ENCODE results near the gene CCDC50. TPM values are rescaled to one million over a fixed set of nuclear protein-coding genes. Genes with fewer than 3 reads are reported as not detected.

Gene CCDC50
- total RNA-seq, 1 experiment from 2014 or later = 47.8 TPM

- intact Hi-C loops (cut with micrococcal nuclease) = no loop called here
Observed at GRCh38 chr3:191398607-191399006, 69.4 kb downstream of the CCDC50 start.

More at GRCh38 chr3:191398607-191399006, 69.4 kb downstream of the CCDC50 start:
- no peaks in the 10 kb centered on the region for H3K4me1 ChIP-seq (ENCODE audit: control insufficient read depth in 1 of 2, insufficient read depth in 2 of 2, low read length in 2 of 2)
- H3K27ac ChIP-seq (ENCODE audit: low read depth, low read length) = no peak overlapping the region
- RAD21 ChIA-PET (ENCODE audit: low non-redundant PET in 1 of 2, low total read pairs in 2 of 2, uncharacterized antibody in 2 of 2, unreplicated experiment in 2 of 2) = no interaction called here
- no peak overlapping the region for H3K9ac ChIP-seq (ENCODE audit: low read length)
- CTCF ChIA-PET = no interaction called here
- POLR2A ChIA-PET = no interaction called here
- no peak for DNase-seq (ENCODE audit: low read depth, low spot score)
- H3K4me3 ChIP-seq (replicated peaks in 1 of 2; ENCODE audit: low read depth in 1 of 2, low read length in 2 of 2) = no peak overlapping the region
- H2AFZ ChIP-seq (ENCODE audit: low read depth, low read length, poor library complexity, severe bottlenecking) = no peak overlapping the region
- no peaks in the 10 kb centered on the region for H3K79me2 ChIP-seq (ENCODE audit: insufficient read depth, low read length)
- BruUV-seq (replicated peaks) = no TSS peak
- no peak for TF ChIP-seq FOSL1 (IDR thresholded peaks at IDR 0.05; ENCODE audit: low read depth)
- TF ChIP-seq ATF3 (IDR thresholded peaks at IDR 0.05) = no peak
- peak in 1 of 3 experiments; percentile 12; a peak in 1 of 6 replicates for TF ChIP-seq CTCF (IDR thresholded peaks at IDR 0.05 in 2 of 3, conservative IDR thresholded peaks at IDR 0.05 in 1 of 3; ENCODE audit: borderline replicate concordance in 1 of 3, insufficient read depth in 1 of 3, low read depth in 2 of 3, low read length in 2 of 3)
- no peak for TF ChIP-seq SRF (IDR thresholded peaks at IDR 0.05; ENCODE audit: low read depth)
- no peak for TF ChIP-seq SIN3A (IDR thresholded peaks at IDR 0.05; ENCODE audit: low read depth)
- peak; percentile 46 for TF ChIP-seq RAD21 (IDR thresholded peaks at IDR 0.05; ENCODE audit: low read depth)
- H3K27me3 ChIP-seq (ENCODE audit: insufficient read depth, low read length) = no peaks in the 10 kb centered on the region
- H4K20me1 ChIP-seq (ENCODE audit: insufficient read depth) = no peaks in the 10 kb centered on the region
- no peak for ATAC-seq
- no peak overlapping the region for H3K4me2 ChIP-seq (ENCODE audit: low read length)
- no peaks in the 10 kb centered on the region for H3K9me2 ChIP-seq (ENCODE audit: insufficient read depth)
- H3K9me3 ChIP-seq (ENCODE audit: control insufficient read depth in 1 of 2, insufficient read depth in 1 of 2, low read depth in 1 of 2, low read length in 2 of 2) = no peaks in the 10 kb centered on the region
- H3K36me3 ChIP-seq (ENCODE audit: control insufficient read depth in 1 of 2, insufficient read depth in 2 of 2, low read length in 2 of 2) = no peaks in the 10 kb centered on the region; a peak in 1 of 4 replicates

Data from HCT116 (cell line).